ENCODE results near the gene HLA-A.

GRCh38 chr6:29909985-29910384 lies 32.3 kb upstream of the HLA-A start:
- TF ChIP-seq CTCF (IDR thresholded peaks at IDR 0.05) (no peak), POLR2A (IDR thresholded peaks at IDR 0.05) (no peak)
